NB4 (cell line): ENCODE measurements around the gene CREBRF.

Source experiments
- MYC ChIP-seq: IDR thresholded peaks from 2 replicates; pipeline ENCODE4 v1.6.1; 2011; ENCODE audit warnings: low read depth, low read length
- POLR2A ChIP-seq: IDR thresholded peaks from 2 replicates; pipeline ENCODE4 v1.6.1; 2011; ENCODE audit warnings: mild to moderate bottlenecking; ENCODE audit not compliant: insufficient read length; ENCODE audit errors: extremely low read depth

GRCh38 chr5:173152547-173152946 is 96.4 kb downstream of the CREBRF start:
- TF ChIP-seq POLR2A (no peak), MYC (no peak)
